SH-SY5Y (cell line): ENCODE data around the gene ACD.

Experiments used
- GATA2 ChIP-seq: IDR thresholded peaks from 2 replicates; pipeline ENCODE4 v1.6.1; 2011; ENCODE audit warnings: mild to moderate bottlenecking, low read depth, low read length
- GATA3 ChIP-seq: IDR thresholded peaks from 2 replicates; pipeline ENCODE4 v1.6.1; 2011; ENCODE audit warnings: low read depth, mild to moderate bottlenecking, low read length, moderate library complexity

ACD gene

DNA sequence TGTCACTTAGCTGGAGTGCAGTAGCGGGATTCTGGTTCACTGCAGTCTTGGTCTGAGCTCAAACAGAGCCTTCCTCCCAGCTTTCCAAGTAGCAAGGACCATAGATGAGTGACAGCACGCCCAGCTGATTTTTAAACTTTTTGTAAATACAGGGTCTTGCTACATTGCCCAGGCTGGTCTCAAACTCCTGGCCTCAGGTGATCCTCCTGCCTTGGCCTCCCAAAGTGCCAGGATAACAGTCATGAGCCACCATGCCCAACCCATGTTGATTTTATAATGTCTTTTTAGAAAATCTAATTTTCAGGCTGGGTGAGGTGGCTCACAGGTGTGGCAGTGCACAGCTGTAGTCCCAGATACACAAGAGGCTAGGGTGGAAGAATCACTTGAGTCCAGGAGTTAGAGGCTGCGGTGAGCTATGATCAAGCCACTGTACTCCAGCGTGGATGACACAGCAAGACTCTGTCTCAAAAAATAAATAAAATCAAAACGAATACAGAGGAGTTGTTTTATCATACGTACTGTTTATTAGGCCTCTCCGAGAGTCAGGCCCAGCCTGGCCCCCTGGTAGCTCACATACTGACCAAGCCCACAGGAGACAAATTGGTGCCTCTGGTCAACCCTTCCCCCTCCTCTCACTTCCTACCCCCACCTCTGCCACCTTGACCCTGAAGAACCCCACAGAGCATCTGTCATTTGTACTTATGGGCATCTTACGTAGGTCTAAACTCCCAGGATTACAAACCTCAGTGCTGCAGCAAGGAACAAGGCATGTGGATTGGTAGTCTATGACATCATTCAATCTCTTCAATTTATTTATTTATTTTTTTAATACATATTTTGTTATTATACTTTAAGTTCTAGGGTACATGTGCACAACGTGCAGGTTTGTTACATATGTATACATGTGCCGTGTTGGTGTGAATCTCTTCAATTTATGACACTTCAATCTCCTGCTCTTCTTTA, 20.2 kb upstream of the ACD start:
- no peak for TF ChIP-seq GATA3
- no peak for TF ChIP-seq GATA2

DNA sequence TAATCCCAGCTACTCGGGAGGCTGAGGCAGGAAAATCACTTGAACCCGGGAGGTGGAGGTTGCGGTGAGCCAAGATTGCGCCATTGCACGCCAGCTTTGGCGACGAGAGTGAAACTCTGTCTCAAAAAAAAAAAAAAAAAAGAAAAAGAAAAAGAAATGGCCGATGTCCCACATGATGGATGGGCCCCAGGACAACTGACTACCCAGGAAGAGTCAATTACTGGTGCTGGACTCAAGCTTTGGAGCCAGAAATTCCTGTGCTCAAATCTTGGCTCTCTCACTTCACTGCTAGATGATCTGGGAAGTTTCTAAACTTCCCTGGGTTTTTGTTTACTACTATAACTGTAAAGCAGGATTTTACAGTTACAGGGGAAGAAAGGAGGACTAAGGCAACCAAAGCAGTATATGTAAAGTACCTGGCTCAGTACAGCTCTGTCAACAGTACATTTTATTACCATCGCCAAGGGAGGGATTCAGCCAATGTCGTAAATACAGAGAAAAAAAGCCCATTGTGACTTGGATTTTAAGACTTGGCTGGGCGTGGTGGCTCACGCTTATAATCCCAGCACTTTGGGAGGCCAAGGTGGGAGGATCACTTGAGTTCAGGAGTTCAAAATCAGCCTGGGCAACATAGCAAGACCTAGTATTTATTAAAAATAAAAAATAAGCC, 18.4 kb upstream of the ACD start:
- no peak for TF ChIP-seq GATA3
- TF ChIP-seq GATA2: no peak

DNA sequence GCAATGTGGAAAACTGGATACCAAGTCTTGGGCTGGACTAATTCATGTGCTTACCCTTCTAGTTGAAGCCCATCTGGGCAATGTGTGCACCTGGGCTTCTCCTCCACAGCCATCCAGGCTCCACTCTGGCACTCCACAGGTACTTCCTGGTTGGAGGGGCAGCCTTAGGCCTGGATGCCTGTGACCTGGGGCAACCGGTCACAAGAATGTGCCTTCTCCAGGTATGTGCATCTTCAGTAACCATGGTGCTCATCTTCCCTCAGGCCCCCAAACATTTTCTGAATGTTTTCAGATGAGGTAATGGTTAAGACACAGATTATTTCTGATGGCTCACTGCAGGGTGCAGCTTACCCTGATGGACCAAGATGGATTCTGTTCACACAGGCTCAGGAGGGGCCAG, 17.7 kb upstream of the ACD start:
- TF ChIP-seq GATA2 (no peak), GATA3 (no peak)

DNA sequence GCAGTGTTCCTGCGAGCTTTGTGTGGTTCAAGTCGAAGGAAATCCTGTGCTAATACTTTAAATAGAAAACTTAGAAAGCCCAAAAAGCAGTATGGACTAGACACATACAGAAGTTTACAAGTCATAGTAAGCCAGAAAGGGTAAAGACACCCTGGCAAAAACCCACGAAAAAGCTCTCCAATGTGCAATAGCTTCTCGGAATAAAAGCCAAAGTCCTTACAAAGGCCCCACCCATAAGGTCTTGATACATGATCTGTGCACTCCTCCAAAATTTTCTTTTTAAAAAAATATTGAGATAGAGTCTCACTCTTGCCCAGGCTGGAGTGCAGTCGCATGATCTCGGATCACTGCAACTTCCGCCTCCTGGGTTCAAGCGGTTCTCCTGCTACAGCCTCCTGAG, 16.9 kb upstream of the ACD start:
- TF ChIP-seq GATA2 (no peak), GATA3 (no peak)

DNA sequence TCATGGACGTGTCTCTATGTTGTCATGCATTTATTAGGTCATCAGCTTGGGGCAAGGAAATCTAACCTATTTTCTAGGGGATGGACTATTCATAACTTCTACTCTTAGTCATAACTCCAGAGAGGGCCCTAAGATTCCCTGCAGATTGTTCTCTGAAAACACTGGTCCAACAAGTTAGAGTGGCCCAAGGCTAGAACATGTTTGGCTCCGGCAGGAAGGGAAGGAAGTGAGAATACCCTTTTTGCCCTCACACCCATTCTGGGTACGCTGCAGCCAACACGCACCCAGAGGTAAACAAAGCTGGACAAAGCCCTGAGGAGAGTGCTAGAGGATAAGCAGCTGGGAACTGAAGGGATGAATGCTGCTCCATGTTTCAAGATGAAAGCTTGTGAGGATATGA, 16.5 kb upstream of the ACD start:
- no peak for TF ChIP-seq GATA2
- no peak for TF ChIP-seq GATA3

DNA sequence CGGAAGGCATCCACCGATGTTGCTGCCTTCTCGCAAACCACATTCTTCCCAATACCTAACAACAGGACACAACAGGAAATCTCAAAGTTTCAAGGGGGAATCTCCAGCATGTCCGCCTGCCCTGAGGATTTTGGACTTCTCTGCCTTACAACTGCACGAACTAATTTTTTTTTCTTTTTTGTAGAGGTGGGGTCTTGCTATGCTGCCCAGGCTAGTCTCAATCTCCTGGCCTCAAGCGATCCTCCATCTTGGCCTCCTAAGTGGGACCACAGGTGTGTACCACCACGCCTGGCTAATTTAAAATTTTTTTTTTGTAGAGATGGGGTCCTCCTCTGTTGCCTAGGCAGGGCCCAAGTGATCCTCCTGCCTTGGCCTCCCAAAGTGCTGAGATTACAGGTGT, 15.9 kb upstream of the ACD start:
- TF ChIP-seq GATA3 (no peak), GATA2 (no peak)

DNA sequence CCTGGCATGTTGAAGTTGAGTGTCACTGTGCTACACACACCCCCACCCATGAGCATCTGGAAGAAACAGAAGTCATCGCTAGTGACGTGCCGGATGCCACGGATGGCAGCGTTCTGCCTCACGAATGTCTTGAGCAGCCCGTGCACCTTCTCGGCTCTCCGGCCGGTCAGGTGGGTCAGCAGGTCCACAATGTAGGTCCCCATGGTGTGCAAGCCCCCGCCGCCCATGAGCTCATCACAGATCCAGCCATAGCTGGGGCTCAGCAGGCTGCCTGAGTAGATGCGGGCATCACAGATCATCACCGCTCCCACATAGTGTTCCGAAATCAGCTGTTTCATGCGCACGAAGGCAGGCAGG, 15.5 kb upstream of the ACD start:
- TF ChIP-seq GATA3 (no peak), GATA2 (no peak)

DNA sequence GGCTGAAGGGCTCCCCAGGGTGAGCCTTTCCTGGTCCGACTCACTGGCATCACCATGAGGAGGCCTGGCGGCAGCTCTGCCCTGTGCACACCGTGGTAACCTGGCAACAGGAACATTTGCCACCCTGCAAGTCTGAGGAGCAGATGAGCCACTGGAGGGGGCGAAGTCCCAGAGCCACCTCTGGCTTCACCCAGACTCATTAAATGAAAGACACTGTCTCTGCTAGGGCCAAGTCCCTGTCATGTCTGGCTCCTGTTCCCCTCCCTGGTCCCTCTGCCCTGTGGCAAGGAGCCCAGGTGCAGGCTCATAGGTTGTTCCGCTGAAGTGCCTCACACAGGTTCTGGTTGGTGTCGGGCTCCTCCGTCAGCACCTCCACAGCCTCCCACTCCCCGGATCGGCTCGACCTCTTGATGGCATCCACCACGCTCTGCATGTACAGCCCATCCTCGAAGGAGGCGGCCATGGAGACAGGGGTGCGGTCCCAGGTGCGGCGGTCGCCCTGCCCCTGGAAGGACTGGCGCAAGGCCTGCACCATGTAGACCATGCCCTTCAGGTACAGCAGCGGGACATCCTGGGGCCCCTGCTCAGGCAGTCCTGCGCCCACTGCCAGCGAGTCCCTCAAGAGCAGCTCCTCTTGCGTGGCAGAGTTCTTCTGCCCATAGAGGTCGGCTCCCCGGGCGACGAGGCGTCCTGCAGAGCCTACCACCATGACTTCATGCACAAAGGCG, 15.0 kb upstream of the ACD start:
- TF ChIP-seq GATA2: no peak
- no peak for TF ChIP-seq GATA3

DNA sequence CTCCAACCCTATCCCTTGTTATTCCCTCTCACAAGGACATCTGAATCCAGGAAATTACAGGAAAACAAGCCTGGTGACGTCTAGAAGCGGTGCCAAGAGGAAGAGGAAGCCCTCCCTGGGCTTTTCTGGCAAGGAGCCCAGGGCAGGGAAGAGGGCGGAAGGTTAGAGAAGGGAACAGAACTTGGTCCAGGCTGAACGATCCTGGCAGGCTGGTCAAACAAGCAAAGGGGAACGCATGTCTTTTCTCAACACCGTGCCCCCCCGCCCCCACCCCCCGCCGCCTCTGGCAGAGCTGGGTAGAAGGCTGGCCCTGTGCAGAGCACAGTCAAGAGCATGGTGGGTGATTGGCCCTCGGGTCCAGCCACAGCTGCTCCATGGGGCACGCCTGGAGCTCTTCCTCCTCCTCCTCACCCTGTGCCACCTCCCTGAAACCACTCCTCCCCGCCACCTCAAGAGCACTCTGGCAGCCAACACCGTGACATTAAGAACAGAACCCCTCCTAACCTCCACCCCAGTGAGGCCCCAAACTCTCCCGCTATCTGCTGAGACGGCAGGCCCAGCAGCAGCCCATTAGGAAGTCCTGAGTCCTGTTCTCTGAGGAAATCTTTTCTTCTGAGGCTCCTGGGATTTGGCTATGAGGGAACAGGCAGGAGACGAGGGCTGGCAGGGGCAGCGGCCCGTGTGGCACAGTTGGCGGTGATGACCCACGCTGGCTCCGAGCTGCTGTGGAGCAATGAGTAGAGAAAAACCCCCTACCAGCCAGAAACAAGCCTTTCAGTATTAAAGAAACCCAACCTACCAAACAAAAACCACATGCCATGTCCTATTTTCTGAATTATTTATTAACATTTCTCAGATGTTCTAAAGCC, 13.9 kb upstream of the ACD start:
- TF ChIP-seq GATA3 (no peak), GATA2 (no peak)

DNA sequence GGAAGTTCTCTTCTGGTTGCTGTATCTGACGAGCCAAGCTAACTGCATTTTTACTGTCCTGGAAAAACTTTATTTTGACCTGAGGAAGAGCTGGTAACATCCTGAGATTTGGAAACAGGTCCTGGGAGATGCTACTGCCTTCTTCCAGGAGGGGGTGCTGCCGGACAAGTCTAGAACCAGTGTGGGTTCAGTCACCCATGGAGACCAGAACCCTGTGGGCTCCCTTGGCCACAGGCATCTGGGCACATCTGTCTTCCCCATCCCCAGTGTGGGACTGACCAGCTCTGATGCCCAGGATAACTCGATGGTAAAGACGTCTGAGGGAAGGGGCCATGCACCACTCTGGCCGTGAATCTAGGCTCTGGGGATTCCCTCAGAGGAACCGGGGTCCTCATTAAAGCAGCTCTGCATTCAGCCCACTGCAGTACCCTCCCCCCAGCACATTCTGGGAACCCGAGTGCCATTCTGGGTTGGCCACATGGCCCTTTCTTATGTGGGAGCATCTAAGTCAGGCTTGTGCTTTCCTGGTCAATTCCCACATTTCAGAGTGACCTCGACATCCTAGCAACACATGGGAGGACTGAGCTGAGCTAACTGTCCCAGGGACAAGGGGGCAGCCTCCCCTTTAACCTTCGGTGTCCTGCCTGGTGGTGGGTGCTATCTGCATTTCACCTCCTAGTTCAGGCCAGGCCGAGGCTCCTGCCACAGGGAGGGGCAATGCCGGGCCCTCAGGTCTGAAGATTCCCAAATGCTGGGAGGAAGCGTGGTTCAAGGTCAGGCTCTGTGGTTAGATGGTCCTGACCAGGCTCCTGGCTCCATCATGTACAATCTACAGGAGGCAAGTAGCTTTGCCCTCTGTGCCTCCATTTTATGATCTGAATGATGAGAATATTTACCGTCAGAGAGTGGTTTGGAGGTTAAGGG, 12.9 kb upstream of the ACD start:
- no peak for TF ChIP-seq GATA3
- no peak for TF ChIP-seq GATA2

DNA sequence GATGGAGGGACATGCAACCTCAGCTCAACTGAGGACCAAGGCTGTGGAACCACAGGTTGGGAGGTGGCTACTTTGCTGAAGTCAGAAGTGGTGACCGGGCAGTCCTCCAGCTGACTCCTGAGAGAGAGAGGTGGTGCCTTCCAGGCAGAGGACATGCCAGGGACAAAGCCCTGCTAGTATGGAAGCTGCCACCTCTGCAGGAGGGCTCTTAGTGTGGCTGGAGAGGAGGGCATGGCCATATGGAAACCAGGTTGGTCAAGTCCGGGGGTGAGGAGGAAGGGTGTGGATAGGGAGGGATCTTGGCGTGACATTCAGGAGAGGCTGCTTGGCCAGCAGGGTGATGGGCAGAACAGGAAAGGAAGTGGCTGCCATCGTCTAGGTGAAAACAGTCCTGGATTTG, 12.2 kb upstream of the ACD start:
- TF ChIP-seq GATA2: no peak

DNA sequence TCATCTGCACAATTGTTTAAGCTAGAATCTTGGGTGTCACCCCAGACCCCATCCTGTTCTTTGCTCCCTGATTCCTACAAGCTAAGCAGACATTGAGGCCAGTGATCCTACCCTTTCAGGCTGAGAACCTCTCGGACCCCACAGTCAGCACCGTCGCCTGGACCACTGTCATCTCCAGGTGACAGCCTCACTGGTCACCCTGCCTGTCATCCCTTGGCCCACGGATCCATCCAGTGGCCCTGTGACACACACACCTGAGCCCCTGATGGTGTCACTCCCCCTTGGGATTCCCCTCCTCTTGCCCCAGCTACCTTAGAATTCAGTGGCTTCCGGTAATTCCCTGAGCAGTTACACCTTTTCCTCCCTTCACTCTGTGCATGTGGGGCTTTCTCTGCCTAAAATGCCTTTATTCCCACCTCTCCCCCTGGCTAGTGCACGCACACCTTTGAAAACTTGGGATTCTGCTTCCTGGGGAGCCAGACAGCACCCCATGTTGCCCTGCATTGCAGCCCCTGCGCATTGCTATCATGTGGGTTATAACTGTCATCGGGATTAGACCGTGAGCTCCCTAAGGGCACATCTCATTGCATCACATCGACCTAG, 9.5 kb upstream of the ACD start:
- TF ChIP-seq GATA2 (no peak), GATA3 (no peak)
